ENCODE results near the gene APOL3. TPM values are rescaled to one million over a fixed set of nuclear protein-coding genes. Genes with fewer than 3 reads are reported as not detected.
"Not testable (repeated sequence)": the region's sequence is repeated elsewhere in the genome, so short reads cannot be mapped to it uniquely, and the experiment has no call there.

Gene APOL3
- total RNA-seq, 1 experiment from 2014 or later, result 0.44 TPM

DNA sequence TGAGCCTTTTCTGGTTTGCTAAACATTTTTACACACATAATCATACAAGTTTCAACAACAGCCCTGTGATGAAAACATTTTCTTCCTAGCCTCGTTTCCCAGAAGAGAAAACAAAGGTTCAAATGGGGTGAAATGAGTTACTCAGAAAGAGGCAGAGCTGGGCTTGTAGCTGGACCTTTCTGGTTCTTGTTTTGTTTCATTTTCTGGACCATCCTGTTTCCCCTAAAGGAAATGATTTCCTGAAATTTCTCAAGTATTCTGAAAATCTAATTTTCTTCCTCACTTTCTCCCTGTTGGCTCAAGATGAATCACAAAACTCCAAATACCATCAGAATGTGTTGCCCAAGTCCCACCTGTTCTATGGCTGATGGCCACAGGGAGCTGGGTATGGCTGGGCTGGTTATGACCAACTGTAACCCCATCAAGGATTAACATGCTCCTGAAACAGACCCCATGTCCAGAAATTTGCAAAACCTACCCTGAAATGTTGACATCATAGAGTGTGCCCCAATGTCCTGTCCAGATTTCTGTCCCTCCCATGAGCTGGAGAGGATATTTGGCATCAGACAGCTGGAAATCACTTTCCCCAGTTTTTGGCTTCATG is 47.7 kb upstream of the APOL3 start:
- TF ChIP-seq, protein P1, sequence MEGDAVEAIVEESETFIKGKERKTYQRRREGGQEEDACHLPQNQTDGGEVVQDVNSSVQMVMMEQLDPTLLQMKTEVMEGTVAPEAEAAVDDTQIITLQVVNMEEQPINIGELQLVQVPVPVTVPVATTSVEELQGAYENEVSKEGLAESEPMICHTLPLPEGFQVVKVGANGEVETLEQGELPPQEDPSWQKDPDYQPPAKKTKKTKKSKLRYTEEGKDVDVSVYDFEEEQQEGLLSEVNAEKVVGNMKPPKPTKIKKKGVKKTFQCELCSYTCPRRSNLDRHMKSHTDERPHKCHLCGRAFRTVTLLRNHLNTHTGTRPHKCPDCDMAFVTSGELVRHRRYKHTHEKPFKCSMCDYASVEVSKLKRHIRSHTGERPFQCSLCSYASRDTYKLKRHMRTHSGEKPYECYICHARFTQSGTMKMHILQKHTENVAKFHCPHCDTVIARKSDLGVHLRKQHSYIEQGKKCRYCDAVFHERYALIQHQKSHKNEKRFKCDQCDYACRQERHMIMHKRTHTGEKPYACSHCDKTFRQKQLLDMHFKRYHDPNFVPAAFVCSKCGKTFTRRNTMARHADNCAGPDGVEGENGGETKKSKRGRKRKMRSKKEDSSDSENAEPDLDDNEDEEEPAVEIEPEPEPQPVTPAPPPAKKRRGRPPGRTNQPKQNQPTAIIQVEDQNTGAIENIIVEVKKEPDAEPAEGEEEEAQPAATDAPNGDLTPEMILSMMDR (IDR thresholded peaks at IDR 0.05; ENCODE audit: unreplicated experiment), result no peak
- CTCF ChIA-PET, result interaction anchor here (0.6 to 1.0 kb wide), 2 partner anchors 15 to 165 kb away, joined by 3 read pairs; no protein-coding TSS in a partner anchor
- Mint-ChIP-seq H3K4me1 (ENCODE audit: insufficient read depth, unreplicated experiment) (peaks cover 6% of the 10 kb centered on the region), H3K27me3 (ENCODE audit: insufficient read depth, unreplicated experiment) (peaks cover 46% of the 10 kb centered on the region), H3K4me3 (ENCODE audit: unreplicated experiment) (no peak overlapping the region), H3K9me3 (ENCODE audit: unreplicated experiment) (no peaks in the 10 kb centered on the region), H3K27ac (ENCODE audit: low read depth, unreplicated experiment) (no peak overlapping the region), H3K36me3 (ENCODE audit: insufficient read depth, unreplicated experiment) (no peaks in the 10 kb centered on the region)
- intact Hi-C loops (cut with micrococcal nuclease), result no loop called here
- no peak for DNase-seq (ENCODE audit: unreplicated experiment)
- POLR2A ChIA-PET, result interaction anchor here (0.6 kb wide), 1 partner anchor 151 kb away, joined by 3 read pairs; no protein-coding TSS in a partner anchor
- no TSS peak for BruUV-seq (replicated peaks)

DNA sequence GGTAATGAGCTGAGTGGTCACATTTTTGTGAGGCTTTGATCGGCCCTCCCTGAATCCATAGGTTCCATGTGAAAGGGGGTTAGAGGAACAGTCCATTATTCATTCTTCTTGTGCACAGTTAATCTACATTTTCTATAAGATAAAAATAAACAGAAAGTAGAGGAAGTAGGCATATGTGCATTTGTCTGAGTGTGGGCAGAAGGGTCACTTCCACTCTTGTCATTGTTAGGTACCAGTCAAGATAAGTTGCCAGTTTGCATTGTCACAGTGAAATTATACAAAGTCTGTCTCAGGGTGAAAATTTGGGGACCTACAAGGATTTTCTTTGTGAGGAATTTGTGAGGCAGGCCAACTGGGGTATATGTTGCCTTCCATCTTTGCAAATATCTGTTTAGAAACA is 45.7 kb upstream of the APOL3 start:
- DNase-seq (ENCODE audit: unreplicated experiment), result no peak
- POLR2A ChIA-PET, result no interaction called here
- intact Hi-C loops (cut with micrococcal nuclease), result no loop called here
- no peaks in the 10 kb centered on the region for H3K36me3 Mint-ChIP-seq (ENCODE audit: insufficient read depth, unreplicated experiment)
- peaks cover 26% of the 10 kb centered on the region for H3K27me3 Mint-ChIP-seq (ENCODE audit: insufficient read depth, unreplicated experiment)
- no peak overlapping the region for H3K4me3 Mint-ChIP-seq (ENCODE audit: unreplicated experiment)
- BruUV-seq (replicated peaks), result no TSS peak
- CTCF ChIA-PET, result no interaction called here
- peaks cover 4% of the 10 kb centered on the region for H3K4me1 Mint-ChIP-seq (ENCODE audit: insufficient read depth, unreplicated experiment)
- no peak overlapping the region for H3K27ac Mint-ChIP-seq (ENCODE audit: low read depth, unreplicated experiment)
- TF ChIP-seq, protein P1 (IDR thresholded peaks at IDR 0.05; ENCODE audit: unreplicated experiment), result no peak
- no peaks in the 10 kb centered on the region for H3K9me3 Mint-ChIP-seq (ENCODE audit: unreplicated experiment)

DNA sequence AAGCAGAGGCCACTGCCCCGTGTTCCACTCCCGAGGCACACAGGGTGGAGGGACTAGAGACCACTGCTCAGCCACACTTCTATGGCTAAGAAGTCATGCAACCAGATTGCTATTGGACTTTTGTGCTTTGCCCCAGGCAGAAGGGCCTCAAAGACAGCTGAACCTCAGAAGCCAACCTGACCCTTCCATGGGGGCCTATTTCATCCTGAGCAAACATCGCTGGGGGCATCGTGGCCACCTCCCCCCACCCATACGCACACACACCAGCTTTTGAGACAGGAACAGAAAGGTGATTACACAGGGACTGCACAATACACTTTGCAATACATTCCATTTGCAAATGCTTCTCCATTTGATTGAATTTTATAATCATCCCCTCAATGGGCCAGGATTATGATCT is 45.0 kb upstream of the APOL3 start:
- intact Hi-C loops (cut with micrococcal nuclease); H3K4me1 Mint-ChIP-seq (ENCODE audit: insufficient read depth, unreplicated experiment); H3K9me3 Mint-ChIP-seq (ENCODE audit: unreplicated experiment); H3K27ac Mint-ChIP-seq (ENCODE audit: low read depth, unreplicated experiment); BruUV-seq (replicated peaks); CTCF ChIA-PET; POLR2A ChIA-PET; DNase-seq (ENCODE audit: unreplicated experiment); H3K4me3 Mint-ChIP-seq (ENCODE audit: unreplicated experiment); H3K36me3 Mint-ChIP-seq (ENCODE audit: insufficient read depth, unreplicated experiment): not testable (repeated sequence)
- peaks cover 19% of the 10 kb centered on the region for H3K27me3 Mint-ChIP-seq (ENCODE audit: insufficient read depth, unreplicated experiment)

DNA sequence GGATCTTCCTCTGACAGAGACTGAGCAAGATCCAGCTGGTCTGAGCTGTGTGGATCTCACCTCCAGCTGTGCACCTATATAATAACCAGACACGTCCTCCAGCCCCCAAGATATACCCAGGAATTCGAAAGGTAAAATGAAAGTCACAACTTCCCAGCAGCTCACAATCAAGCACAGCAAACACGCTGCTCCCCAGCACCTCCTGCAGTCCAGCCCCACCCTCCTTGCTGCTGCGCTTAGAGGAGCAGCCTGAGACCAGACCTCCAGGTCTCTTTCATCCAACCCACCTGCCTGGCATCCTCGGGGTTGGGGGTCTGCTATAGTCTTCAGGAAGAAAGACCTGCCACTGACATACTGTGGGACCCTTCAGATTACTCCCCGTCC is 44.1 kb upstream of the APOL3 start:
- TF ChIP-seq, protein P1 (IDR thresholded peaks at IDR 0.05; ENCODE audit: unreplicated experiment), result no peak
- Mint-ChIP-seq H3K27ac (ENCODE audit: low read depth, unreplicated experiment) (no peak overlapping the region), H3K9me3 (ENCODE audit: unreplicated experiment) (no peaks in the 10 kb centered on the region), H3K27me3 (ENCODE audit: insufficient read depth, unreplicated experiment) (peaks cover 10% of the 10 kb centered on the region), H3K4me3 (ENCODE audit: unreplicated experiment) (no peak overlapping the region), H3K36me3 (ENCODE audit: insufficient read depth, unreplicated experiment) (no peaks in the 10 kb centered on the region), H3K4me1 (ENCODE audit: insufficient read depth, unreplicated experiment) (no peaks in the 10 kb centered on the region)
- no peak for DNase-seq (ENCODE audit: unreplicated experiment)
- BruUV-seq (replicated peaks), result no TSS peak
- ChIA-PET POLR2A (interaction anchor here (0.7 kb wide), 1 partner anchor 27 kb away, joined by 3 read pairs; no protein-coding TSS in a partner anchor), CTCF (interaction anchor here (0.8 kb wide), 1 partner anchor 60 kb away, joined by 5 read pairs; no protein-coding TSS in a partner anchor)
- intact Hi-C loops (cut with micrococcal nuclease), result no loop called here

Measured in MCF 10A (cell line).